HT1080 (cell line): ENCODE data around the gene DTWD2. TPM values are rescaled to one million over a fixed set of nuclear protein-coding genes. Genes with fewer than 3 reads are reported as not detected.

Source experiments
- DNase-seq: peaks from one replicate; pipeline ENCODE4 v3.0.0-alpha.2; 2015; ENCODE audit warnings: low read depth
- small RNA-seq: library from RNA; depleted of rRNA; stranded (forward); fragments of <200 nt; gene quantifications from one replicate; pipeline ENCODE3, GENCODE V24; 2014
- total RNA-seq: library from RNA; depleted of rRNA; stranded (reverse); fragments of >200 nt; shearing (Covaris generic); gene quantifications from 2 replicates; pipeline ENCODE4 v1.2.3, GENCODE V29; 2014; rRNA removed

The DTWD2 gene
- total RNA-seq, 1 experiment from 2014 or later: 8.2 TPM

GRCh38 chr5:118788351-118788750 lies 200.0 kb downstream of the DTWD2 start:
- no peak for DNase-seq

Small RNA genes within 50 kb of the gene (small RNA-seq; reads per million reads assigned to genes)
- not detected for gene RNU6-373P

Other genes starting within 250 kb of the DTWD2 start
- 10.9 and 14.8 TPM in 2 replicates for gene DMXL1, start 82.5 kb upstream of the DTWD2 start, total RNA-seq